Hematopoietic multipotent progenitor cell treated with erythropoietin and hydrocortisone succinate and interleukin-3 and kit ligand, for 17 days (in vitro differentiated cells): ENCODE measurements around the gene P4HTM.

Experiments
- DNase-seq: peaks from one replicate; pipeline ENCODE4 v3.0.0-alpha.2; 2015; ENCODE audit warnings: low spot score

The P4HTM gene

DNA sequence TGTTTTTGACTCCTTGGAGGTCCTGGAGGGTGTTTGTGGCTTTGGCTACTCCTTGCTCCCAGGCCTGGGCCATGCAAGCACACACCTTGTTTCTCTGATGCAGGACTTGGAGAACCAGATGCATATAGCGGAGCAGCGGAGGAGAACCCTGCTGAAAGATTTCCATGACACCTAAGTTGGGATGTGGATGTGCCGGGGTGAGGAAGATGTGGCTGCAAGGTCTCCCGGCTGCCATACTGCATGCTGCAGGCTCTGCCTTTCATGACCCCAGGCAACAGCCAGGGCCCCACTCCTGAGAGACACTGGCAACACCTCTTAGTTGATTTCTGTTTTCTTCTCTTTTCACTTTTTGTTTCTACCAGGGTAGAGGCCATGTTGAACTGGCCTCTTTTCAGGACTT is 6.9 kb upstream of the P4HTM start:
- no peak for DNase-seq

DNA sequence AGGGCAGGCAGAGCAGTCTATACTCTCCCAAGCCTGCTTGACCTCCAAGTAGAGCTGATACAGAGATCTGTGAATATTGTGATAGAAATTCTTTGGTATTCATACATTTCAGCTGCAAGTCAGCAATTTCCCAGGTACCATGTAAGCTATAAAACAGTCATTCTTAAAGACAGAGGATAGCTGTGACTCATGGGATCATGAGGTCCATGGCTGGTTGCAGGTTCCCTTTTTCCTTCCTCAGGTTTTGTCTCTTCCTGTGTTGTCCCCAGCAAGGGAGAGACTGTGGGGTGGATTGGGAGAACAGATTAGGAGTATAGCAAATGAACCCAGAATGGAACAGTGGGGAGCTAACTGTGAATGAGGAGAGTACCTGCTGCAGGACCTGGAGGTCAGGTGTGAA is 5.4 kb upstream of the P4HTM start:
- DNase-seq, result no peak

DNA sequence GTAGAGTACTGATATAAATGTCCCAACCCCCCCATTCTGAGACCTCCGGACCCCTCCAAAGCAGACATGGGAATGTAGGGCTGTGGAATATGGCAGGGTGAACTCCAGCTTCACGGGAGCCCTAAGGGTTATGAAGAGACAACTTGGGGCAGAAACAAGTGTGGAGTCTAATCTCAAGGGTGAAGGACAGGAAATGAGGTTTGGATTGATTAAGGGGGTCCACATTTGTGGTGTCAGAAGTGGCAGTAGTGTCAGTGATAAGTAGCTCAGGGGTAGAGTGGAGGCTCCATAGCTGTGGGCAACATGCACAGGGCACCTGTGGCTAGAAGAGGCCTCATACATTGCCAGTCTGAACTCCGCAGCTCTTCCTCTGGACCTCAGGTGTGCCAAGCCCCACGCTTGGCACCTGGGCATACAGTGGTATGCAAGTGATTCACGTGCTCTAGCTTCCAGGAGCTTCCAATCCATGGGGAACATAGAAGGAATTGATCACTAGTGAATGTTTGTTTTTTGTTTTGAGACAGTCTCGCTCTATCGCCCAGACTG is 4.1 kb upstream of the P4HTM start:
- no peak for DNase-seq

DNA sequence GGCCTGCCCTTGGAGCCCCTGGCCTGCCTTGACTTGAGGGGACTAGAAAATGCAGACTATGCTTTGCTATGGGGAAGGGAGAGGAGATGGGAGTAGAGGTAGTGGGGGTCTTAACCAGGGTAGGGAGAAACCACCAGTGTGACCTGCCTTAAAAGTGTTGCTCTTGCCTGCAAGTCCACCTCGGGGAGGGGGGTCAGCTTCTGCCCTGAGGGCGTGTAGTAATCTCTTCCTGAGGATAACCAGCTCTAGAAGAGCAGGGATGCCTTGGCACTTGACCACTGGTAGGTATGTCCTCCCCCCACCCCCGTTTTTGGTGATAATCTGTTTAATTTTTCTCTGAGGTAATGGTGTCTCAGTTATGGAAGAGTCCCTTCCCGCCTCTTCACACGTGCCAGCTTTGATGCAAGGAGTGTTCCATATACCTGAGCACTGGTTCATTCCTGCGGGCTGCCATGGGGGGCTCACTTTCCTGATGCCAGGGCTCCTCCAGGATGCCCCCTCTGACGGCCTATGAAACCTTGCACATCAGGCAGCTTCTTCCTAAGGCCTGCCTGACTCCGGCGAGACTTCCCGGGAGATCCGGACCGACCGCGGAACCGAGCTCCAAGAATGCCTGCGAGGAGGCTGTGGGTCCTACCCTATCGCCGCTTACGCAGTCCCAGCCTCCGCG is 780 bp upstream of the P4HTM start:
- no peak for DNase-seq

DNA sequence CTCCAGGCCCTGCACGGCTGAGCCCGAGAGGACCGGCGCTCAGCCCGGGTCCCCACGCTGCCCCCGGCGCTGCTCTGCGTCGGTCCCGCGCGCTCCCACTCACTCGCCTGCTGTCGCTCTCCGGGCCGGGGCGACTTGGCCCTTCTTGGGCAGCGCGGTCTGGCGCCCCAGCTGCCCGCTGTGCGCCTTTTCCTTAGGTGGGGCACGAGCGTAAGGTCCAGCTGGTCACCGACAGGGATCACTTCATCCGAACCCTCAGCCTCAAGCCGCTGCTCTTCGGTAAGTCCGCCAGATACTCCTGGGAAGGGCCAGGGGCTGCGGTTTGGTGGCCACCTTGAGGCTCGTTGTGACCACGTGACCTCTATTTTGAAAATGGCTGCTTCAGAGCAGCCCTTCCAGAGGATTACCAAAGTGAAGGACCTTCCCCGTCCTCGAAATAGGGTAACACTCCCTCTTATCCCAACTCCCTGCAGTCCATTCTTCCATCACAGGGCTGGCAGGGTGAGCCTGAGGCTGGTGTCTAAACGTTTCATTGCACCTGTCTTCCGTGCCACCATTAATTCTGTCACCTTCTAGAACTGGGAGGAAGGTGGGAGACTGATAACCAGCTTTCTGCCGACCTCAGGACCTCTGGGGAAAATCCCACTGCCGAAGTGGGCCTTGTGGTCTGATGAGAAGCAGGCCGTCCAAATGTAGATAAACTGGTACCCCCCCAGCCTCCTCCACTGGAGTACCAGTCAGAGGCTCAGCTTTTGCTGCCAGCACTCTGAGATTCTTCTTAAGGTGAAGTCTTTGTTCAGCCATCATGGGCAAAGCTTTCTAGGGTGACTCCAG is 812 bp downstream of the P4HTM start:
- peak; percentile 66 for DNase-seq

DNA sequence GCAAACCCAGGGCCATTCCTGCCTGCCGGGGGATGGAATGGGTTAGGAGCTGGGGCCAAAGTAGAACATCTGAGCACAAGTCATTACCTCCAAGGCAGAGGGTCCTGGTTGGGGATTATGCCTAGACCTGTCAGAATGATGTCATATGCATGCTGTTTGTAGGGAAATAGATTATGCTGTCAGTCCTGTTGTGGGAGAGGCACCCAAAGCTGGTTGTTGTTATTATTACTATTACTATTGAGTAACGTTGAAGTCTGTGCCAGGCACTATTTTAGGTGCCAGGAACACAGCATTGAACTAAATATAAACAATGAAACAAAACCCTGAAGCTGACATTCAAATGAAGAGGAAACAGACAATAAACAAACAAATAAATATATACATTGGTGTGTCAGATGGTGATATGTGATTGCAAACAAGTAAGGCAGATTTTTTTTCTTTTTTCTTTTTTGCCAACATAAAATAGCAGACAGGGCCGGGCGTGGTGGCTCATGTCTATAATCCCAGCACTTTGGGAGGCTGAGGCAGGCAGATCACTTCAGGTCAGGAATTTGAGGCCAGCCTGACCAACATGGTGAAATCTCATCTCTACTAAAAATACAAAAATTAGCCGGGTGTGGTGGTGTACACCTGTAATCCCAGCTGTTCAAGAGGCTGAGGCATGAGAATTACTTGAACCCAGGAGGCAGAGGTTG is 2.0 kb downstream of the P4HTM start:
- DNase-seq, result no peak

DNA sequence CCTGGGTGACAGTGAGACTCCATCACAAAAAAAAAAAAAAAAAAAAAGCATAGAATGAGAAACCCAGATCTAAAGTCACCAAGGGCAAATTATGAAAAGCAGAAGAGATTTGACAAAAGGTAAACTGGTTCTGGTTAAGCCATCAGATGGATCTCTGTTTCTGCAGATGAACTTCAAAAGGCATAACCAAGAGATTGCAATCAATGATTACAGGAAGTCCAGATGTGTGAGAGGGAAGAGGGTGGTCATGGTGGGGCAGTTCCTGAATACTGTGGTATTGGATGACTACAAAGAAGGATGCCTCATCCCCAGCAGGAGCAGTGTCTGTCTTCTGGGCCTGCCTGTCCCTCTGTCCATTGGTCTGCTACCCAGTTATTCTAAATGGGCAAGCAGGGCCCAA is 3.8 kb downstream of the P4HTM start:
- DNase-seq, result no peak

DNA sequence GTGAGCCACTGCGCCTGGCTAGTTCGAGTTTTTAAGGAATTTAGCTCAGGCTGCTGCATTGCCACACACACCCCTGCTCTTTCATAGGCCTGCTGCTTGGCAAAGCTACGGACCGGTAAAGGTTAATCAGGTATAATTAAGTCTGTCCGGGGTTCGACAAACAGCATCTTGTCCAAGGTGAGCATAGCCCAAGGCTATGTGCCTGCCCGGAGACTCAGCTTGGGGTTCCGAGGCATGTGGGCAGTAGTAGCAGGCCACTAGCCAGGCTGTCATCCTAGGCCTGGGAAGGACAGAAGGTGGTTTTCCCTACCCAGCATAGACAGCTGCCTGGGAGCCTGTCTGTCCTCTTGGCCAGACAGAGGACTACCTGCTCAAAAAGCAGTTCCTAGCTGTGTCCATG is 6.6 kb downstream of the P4HTM start:
- no peak for DNase-seq

DNA sequence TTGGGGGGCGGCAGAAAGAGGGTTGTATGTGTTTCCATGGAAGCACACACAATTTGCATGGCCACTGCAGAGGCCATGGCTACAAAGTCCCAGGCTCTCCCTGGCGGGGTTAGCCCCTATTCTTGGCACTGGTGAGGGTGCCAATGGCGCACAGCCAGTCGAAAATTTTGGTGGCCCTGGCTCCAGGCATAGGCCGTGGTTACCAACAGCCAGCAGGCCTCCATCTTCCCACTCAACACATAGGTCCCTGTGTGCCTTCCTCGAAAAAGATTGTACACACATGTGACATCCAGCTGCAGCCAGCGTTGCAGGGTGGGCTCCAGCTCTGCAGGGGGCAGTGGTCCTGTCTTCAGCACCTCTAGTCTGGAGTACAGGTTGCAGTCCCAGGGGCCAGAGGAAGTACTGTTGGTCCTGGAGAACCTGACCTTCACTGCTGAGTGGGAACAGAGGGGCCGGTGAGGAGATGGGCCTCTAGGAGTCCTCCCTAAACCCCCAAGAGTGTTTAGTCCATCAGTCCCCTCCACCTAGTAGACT is 7.1 kb downstream of the P4HTM start:
- no peak for DNase-seq

DNA sequence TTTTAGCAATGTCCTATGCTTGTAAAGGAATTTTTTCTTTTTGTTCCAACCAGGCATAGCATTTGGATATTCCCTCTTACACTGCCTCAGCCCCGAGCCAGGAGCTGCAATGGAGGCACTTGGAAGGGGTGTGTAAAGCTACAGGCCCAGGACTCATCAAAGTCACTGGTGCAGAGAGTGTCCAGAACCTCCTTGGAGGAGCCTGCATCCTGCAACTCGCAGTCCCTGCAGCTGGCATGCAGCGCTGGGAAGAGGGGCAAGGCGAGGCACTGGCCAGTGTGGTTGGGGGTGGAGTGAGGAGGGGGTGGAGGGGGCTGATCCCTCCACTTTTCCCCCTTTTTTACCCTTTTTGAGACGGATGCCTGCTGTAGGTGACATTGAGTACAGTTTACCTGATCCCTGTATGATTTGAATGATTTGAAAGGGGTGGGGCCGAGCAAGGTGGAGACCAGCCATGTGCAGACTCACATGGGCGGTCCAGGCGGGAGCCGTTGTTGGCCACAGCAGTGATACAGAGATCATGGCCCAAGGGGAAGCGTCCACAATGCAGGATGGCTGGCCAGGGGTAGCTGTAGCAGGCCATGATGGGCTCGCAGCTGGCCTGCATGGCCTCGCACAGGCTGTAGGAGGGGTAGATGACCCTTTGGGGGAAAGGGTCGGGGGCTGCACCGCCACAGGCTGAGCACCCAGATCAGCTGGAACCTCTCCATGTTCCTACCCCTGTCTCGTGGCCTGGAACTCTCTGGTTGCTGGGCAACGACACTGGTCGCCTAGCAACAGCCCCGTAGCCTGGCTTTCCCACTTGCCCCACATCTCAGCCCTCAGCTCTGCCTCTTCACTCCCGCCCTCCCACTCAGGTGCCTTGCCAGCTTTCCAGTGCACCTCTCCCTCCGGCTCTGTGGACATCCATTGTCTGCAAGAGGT is 7.9 kb downstream of the P4HTM start:
- no peak for DNase-seq

DNA sequence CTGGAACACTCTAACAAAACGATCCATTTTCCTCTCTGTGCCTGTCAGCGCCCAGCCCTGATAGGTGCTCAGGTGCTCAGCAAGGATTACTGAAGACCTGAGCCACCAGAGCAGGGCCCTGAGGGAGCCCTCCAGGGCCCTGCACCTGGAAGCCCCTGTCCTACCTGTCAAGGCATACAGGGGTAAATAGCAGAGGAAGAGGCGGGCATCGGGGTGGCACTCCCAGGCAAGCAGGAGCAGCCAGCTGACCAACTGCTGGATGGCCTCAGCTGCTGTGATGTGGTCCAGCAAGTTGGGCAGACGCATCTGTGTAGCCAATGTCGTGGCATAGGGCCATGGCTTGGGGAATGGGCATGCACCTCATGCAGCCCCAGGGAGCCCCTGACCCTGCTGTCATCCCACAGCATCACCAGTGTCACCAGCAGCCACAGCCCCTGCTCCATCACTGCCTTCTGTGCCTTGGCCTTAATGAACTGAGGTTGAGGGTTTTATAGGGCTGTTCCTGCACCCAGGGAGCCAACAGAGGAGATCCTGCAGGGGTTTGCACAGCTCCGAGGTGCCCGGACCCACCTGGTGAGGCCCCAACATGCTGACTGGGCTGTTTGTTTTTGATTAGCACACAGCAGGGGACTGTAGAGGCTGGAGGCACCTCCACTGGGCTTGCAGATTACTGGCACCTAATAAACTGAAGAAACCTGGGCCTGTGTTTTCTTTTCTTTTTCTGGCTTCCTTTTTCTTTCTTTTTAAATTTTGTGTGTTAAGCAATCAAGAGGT is 9.2 kb downstream of the P4HTM start:
- DNase-seq, result no peak

DNA sequence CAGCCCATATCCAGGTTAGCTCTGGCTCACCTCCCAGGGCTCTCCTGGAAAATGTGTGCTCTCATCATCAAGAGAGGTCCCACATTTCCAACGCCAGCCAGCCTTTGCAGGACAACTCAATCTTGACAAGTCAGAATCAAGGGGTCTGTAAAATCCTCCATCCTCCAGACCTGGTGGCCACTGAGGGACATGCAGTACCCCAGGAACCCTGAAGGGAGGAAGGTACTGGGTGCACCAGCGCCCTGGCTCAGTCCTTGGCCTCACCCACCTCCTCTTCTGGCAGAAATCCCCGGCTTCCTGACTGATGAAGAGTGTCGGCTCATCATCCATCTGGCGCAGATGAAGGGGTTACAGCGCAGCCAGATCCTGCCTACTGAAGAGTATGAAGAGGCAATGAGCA is 11.1 kb downstream of the P4HTM start:
- DNase-seq, result no peak

DNA sequence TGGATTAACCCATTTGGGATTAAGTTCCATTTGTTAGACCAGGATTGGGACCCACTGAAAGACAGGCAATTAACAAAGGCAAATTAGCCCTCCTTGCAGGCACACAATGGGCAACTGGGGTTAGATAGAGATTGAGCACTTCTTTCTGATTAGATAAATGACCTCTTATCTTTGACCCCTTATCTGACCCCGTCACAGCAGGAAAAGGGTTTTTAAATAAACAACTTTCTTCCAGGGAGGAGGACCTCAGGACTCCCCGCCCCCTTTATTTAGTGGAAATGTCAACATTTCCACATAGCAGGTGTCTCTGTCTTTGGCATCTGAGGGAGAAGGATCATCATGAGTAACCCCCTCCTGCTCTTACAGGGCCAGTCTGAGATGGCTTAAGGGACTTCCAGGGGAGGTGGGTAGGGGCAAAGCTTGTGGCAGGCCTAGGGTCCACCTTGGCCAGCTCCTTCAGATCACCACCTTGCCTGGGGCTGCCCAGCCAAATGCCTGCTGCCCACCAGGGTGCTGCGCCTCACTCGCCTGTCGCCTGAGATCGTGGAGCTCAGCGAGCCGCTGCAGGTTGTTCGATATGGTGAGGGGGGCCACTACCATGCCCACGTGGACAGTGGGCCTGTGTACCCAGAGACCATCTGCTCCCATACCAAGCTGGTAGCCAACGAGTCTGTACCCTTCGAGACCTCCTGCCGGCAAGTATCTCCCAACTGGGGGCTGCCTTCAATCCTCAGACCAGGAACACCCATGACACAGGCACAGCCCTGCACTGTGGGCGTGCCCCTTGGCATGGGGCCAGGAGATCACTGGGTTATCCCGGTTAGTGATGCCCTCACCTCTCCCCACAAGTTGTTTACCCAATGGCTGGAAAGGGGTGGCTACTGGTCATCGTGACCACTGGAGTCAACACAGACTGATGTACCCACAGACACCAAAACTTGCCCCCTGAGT is 14.6 kb downstream of the P4HTM start:
- peak; percentile 94 for DNase-seq

DNA sequence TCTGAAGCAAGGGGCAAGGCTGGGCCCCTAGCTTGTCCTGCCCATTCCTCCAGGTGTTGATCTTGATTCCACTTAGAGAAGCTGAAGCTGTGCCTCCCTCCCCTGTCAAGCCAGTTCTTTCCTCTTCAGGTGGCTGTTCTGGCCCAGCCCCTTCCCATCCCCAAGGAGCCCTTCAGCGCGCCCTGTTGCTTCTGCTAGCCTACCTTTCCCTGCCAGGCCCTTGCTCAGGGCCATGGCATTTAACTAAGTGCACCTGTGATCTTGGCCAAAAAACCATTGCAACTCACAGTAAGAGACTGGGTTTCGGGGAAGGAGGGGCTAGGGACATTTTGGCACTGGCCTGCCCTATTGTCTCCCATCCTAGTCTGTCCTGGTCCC is 15.3 kb downstream of the P4HTM start:
- no peak for DNase-seq

DNA sequence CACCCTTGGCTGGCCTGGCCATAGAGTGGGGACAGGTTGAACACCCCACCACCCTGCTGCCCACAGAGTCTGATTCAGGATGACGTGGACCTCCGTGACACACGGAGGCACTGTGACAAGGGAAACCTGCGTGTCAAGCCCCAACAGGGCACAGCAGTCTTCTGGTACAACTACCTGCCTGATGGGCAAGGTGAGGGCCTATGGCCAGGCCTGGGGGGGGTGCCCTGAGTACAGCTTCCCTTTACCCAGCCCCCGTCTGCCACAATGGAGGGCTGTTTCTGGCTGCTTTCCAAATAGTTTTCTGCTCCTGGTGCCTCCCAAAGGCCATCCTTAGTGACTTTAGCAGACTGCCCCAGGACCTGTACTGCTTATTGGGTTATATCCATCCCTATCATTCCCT is 16.0 kb downstream of the P4HTM start:
- no peak for DNase-seq

DNA sequence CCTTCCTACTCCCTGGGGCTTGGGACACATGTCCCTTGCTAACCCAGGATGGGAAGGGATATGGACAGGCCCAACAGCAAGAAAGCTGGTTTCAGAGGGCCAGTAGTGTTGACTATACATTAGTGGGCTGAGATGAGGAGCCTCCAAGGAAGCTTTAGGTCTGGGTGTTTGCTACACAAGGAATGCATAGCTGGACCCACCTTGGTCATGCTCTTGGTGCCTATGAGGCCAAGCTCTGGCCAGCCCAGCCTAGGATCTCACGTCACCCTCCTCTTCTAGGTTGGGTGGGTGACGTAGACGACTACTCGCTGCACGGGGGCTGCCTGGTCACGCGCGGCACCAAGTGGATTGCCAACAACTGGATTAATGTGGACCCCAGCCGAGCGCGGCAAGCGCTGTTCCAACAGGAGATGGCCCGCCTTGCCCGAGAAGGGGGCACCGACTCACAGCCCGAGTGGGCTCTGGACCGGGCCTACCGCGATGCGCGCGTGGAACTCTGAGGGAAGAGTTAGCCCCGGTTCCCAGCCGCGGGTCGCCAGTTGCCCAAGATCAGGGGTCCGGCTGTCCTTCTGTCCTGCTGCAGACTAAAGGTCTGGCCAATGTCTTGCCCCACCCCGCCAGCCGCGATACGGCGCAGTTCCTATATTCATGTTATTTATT is 16.5 kb downstream of the P4HTM start:
- peak; percentile 72 for DNase-seq

DNA sequence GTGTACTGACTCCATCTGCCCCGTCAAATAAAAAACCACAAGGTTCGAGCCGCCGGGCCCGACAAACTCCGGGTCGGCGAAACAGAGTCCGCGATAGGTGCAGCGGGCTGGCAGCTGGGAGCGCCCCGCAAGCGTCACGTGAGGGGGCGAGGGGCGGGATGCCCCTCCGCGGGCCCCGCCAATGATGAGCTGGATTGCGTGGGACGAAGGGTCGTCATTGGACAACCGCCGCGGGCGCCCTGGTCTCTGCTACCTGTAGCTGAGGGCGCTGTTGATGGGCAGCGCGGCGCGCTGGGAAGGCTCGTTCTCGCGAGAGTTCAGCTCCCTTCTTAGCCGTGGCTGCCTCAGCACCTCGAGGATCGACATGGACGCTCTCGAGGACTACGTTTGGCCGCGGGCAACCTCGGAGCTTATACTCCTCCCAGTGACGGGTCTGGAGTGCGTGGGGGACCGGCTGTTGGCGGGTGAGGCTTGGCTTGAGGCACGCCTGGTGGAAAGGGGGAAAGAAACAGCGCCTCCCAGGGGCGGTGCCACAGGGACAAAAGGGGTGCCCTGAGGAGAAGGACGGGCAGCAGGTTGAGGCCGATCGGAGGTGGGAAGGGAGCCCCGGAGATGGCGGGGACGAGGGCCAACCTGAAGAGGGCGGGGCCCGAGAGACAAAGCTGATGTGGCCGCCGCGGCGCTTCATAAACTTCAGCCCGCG is 17.2 kb downstream of the P4HTM start, which contains the start of gene WDR6:
WDR6 (plus strand) TSS at position 324 of the 703 bp plus-strand sequence; CDS start at position 365, 41 bp downstream.
- DNase-seq, result peak; percentile 96
